GM21619 (cell line): ENCODE measurements around the gene CCNG1.
A peak's percentile ranks its signal among the peaks of the same experiment; 100 is the strongest.
"Not testable (repeated sequence)": the region's sequence is repeated elsewhere in the genome, so short reads cannot be mapped to it uniquely, and the experiment has no call there.

Source experiments
- ATAC-seq: cut with Tn5 transposase; IDR thresholded peaks from one replicate; pipeline ENCODE4 v1.9.1; 2021; ENCODE audit not compliant: unreplicated experiment

Gene CCNG1

GRCh38 chr5:163437309-163438182 is at the start of gene CCNG1:
Gene CCNG1 (plus strand): TSS chr5:163437595. CDS start chr5:163439257, 1,662 bp downstream.
- peak; percentile 95 for ATAC-seq

- no peak for ATAC-seq
Observed at GRCh38 chr5:163395792-163396191, 41.6 kb upstream of the CCNG1 start.

- ATAC-seq = not testable (repeated sequence)
Observed at GRCh38 chr5:163396818-163397340, 40.5 kb upstream of the CCNG1 start.

- no peak for ATAC-seq
Observed at GRCh38 chr5:163397354-163397753, 40.0 kb upstream of the CCNG1 start.

- no peak for ATAC-seq
Observed at GRCh38 chr5:163399923-163400322, 37.5 kb upstream of the CCNG1 start.

GRCh38 chr5:163401271-163401670 is 36.1 kb upstream of the CCNG1 start:
- ATAC-seq = no peak

GRCh38 chr5:163402007-163402406 is 35.4 kb upstream of the CCNG1 start:
- ATAC-seq = no peak

GRCh38 chr5:163404364-163405173 is 32.8 kb upstream of the CCNG1 start:
- no peak for ATAC-seq

- ATAC-seq = peak; percentile 88
Observed at GRCh38 chr5:163407034-163407655, 30.2 kb upstream of the CCNG1 start.

GRCh38 chr5:163408311-163408923 is 29.0 kb upstream of the CCNG1 start:
- ATAC-seq = peak; percentile 59

GRCh38 chr5:163409384-163409783 is 28.0 kb upstream of the CCNG1 start:
- no peak for ATAC-seq

- no peak for ATAC-seq
Observed at GRCh38 chr5:163410505-163410904, 26.9 kb upstream of the CCNG1 start.

- ATAC-seq = not testable (repeated sequence)
Observed at GRCh38 chr5:163415673-163416072, 21.7 kb upstream of the CCNG1 start.

GRCh38 chr5:163424836-163425235 is 12.6 kb upstream of the CCNG1 start:
- ATAC-seq = no peak

- not testable (repeated sequence) for ATAC-seq
Observed at GRCh38 chr5:163426128-163426527, 11.3 kb upstream of the CCNG1 start.

GRCh38 chr5:163432544-163432943 is 4.9 kb upstream of the CCNG1 start:
- ATAC-seq = no peak

GRCh38 chr5:163433271-163433670 is 4.1 kb upstream of the CCNG1 start:
- no peak for ATAC-seq

GRCh38 chr5:163434401-163434866 is 3.0 kb upstream of the CCNG1 start:
- ATAC-seq = no peak

- no peak for ATAC-seq
Observed at GRCh38 chr5:163436515-163436914, 880 bp upstream of the CCNG1 start.

- no peak for ATAC-seq
Observed at GRCh38 chr5:163437011-163437308, 435 bp upstream of the CCNG1 start.

GRCh38 chr5:163439092-163439425 is 1.7 kb downstream of the CCNG1 start:
- no peak for ATAC-seq
